Suprapubic skin (tissue), 4 donors: ENCODE results near the gene DCAF7. TPM values are rescaled to one million over a fixed set of nuclear protein-coding genes. Genes with fewer than 3 reads are reported as not detected.

Experiments
- DNase-seq, 2 donors: peaks; one replicate each; pipeline ENCODE4 v3.0.0-alpha.2; 2019; ENCODE audit warnings: low spot score in 2 of 2
- H3K27ac ChIP-seq: fragments of 200-600 bp; sonication (generic); one replicate; pipeline ENCODE4 v1.5.1; 2019
- H3K27me3 ChIP-seq: fragments of 200-600 bp; sonication (generic); one replicate; pipeline ENCODE4 v1.5.1; 2019
- H3K36me3 ChIP-seq: fragments of 200-600 bp; sonication (generic); one replicate; pipeline ENCODE4 v1.5.1; 2019
- H3K4me1 ChIP-seq: fragments of 200-600 bp; sonication (generic); one replicate; pipeline ENCODE4 v1.5.1; 2019
- H3K4me3 ChIP-seq: fragments of 200-600 bp; sonication (generic); one replicate; pipeline ENCODE4 v1.5.1; 2019; ENCODE audit warnings: mild to moderate bottlenecking
- H3K9me3 ChIP-seq: fragments of 200-600 bp; sonication (generic); one replicate; pipeline ENCODE4 v1.5.1; 2019
- CTCF ChIP-seq, 2 donors: fragments of 200-600 bp in 1 of 2; fragments of 450-650 bp in 1 of 2; sonication (generic) in 1 of 2; IDR thresholded peaks; one replicate each; pipeline ENCODE4 v1.5.1; 2016 to 2019; ENCODE audit warnings: antibody characterized with exemption in 2 of 2, mild to moderate bottlenecking in 1 of 2, moderate library complexity in 1 of 2
- EP300 ChIP-seq: sonication (generic); formaldehyde crosslinking; IDR thresholded peaks from one replicate; pipeline ENCODE4 v1.6.1; 2017; ENCODE audit warnings: antibody characterized with exemption
- POLR2A ChIP-seq, 2 donors: fragments of 450-650 bp; IDR thresholded peaks; one replicate each; pipeline ENCODE4 v1.6.1; 2017; ENCODE audit warnings: antibody characterized with exemption in 2 of 2, mild to moderate bottlenecking in 2 of 2, moderate library complexity in 2 of 2
- POLR2AphosphoS5 ChIP-seq, 3 donors: sonication (generic); formaldehyde crosslinking; IDR thresholded peaks; one replicate each; pipeline ENCODE4 v1.6.1; 2017; ENCODE audit warnings: antibody characterized with exemption in 3 of 3
- WGBS: methylation state at CpG from one replicate; pipeline ENCODE4 v1.1.5; 2018; 5-methylcytosine and 5-hydroxymethylcytosine counted together
- total RNA-seq, 4 donors: library from RNA; depleted of rRNA; stranded (reverse); fragments of >200 nt; gene quantifications; one replicate each; pipeline ENCODE4 v1.1.0, GENCODE V29; 2016

The DCAF7 gene
- total RNA-seq, result 10 to 100 TPM; 22.4 to 30.9 (median 27.4) TPM

DNA sequence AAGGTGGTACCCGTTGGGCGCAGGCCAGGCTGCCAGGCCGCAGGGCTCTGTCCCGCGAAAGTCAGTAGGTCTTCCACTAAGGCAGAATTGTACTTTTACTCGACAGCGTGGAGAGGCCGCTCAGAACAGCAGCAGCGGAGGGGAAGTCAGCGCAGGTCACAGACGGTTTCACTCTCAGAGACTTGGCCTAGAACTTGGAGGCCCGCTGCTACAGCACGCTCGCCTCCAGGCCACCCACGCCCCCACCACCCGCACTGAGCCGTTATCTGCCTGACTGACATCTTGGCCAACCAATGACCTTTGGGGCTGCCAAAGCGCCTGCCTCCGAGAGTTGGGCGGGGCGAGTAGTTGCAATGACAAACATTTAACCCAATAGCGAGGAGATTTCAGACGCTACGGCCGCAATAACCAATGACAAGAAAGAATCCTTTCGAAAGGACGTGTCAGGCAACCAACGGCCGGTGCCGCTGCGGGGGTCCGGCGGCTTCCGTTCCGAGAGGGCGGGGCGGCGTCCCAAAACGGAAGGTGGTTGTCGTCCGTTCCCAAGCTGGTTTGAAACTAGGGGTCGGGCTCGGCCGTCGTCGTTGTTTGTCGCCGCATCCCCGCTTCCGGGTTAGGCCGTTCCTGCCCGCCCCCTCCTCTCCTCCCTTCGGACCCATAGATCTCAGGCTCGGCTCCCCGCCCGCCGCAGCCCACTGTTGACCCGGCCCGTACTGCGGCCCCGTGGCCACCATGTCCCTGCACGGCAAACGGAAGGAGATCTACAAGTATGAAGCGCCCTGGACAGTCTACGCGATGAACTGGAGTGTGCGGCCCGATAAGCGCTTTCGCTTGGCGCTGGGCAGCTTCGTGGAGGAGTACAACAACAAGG, at the start of gene DCAF7:
Gene DCAF7, plus strand, starts transcription at position 532 of the 871 bp plus-strand sequence. Its CDS starts 201 bp downstream, at position 733.
- peak within 1 kb of the TSS; percentile 93 for H3K27ac ChIP-seq
- H3K27me3 ChIP-seq, result no peaks in the 10 kb centered on the region
- H3K9me3 ChIP-seq, result no peaks in the 10 kb centered on the region
- DNase-seq, result peak; percentile 99
- WGBS, result 1% methylated on average over 24 of the region's 72 CpGs
- H3K36me3 ChIP-seq, result no peaks in the 10 kb centered on the region
- TF ChIP-seq POLR2AphosphoS5 (IDR thresholded peaks at IDR 0.05), result peak in 2 of 3 donors; percentile 13 to 43
- TF ChIP-seq POLR2A (IDR thresholded peaks at IDR 0.05), result no peak
- peak within 1 kb of the TSS; percentile 97 for H3K4me3 ChIP-seq
- H3K4me1 ChIP-seq, result peaks cover 40% of the 10 kb centered on the region

- TF ChIP-seq EP300, result no peak
- no peak for TF ChIP-seq POLR2A (IDR thresholded peaks at IDR 0.05)
- no peak for TF ChIP-seq CTCF (IDR thresholded peaks at IDR 0.05)
- TF ChIP-seq POLR2AphosphoS5 (IDR thresholded peaks at IDR 0.05), result no peak
Observed at GRCh38 chr17:63500543-63501390, 49.5 kb upstream of the DCAF7 start.

DNA sequence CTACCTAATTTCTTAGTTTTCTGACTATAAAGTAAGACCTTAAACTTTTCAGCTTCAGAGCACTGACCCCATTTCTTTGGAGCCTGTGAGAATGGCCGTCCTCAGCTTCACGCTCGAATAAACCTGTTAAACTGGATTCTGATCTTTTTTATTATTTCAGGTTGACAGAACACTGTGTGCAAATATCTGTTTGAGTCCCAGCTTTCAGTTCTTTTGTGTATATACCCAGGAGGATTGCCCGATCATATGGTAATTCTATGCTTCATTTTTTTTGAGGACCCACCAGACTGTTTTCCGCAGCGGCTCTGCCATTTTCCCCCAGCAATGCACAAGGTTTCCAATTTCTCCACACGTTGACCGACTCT, 47.0 kb upstream of the DCAF7 start:
- no peak for DNase-seq
- no peaks in the 10 kb centered on the region for H3K9me3 ChIP-seq
- no peaks in the 10 kb centered on the region for H3K4me1 ChIP-seq
- H3K36me3 ChIP-seq, result no peaks in the 10 kb centered on the region
- no peak overlapping the region for H3K27ac ChIP-seq
- no peak for TF ChIP-seq POLR2A (IDR thresholded peaks at IDR 0.05)
- TF ChIP-seq CTCF (IDR thresholded peaks at IDR 0.05), result no peak
- TF ChIP-seq POLR2AphosphoS5 (IDR thresholded peaks at IDR 0.05), result no peak
- TF ChIP-seq EP300, result no peak
- H3K27me3 ChIP-seq, result peaks cover 33% of the 10 kb centered on the region
- 55% methylated on average over 8 of the region's 8 CpGs for WGBS
- no peak overlapping the region for H3K4me3 ChIP-seq

More at GRCh38 chr17:63500543-63501390, 49.5 kb upstream of the DCAF7 start:
- no peak overlapping the region for H3K27ac ChIP-seq
- H3K27me3 ChIP-seq, result peaks cover 17% of the 10 kb centered on the region
- no peaks in the 10 kb centered on the region for H3K4me1 ChIP-seq
- no peaks in the 10 kb centered on the region for H3K9me3 ChIP-seq
- DNase-seq, result no peak
- WGBS, result 56% methylated on average over 14 of the region's 14 CpGs
- no peak overlapping the region for H3K4me3 ChIP-seq
- H3K36me3 ChIP-seq, result no peaks in the 10 kb centered on the region

- DNase-seq, result no peak
- no peak for TF ChIP-seq POLR2A (IDR thresholded peaks at IDR 0.05)
- no peak for TF ChIP-seq POLR2AphosphoS5 (IDR thresholded peaks at IDR 0.05)
- TF ChIP-seq EP300, result no peak
- no peak for TF ChIP-seq CTCF (IDR thresholded peaks at IDR 0.05)
- H3K36me3 ChIP-seq, result no peaks in the 10 kb centered on the region
- H3K27me3 ChIP-seq, result peaks cover 33% of the 10 kb centered on the region
- H3K4me3 ChIP-seq, result no peak overlapping the region
- no peaks in the 10 kb centered on the region for H3K9me3 ChIP-seq
- no peaks in the 10 kb centered on the region for H3K4me1 ChIP-seq
- no peak overlapping the region for H3K27ac ChIP-seq
Observed at GRCh38 chr17:63504261-63504660, 46.0 kb upstream of the DCAF7 start.

- Histone ChIP-seq H3K4me1 (no peaks in the 10 kb centered on the region), H3K4me3 (no peak overlapping the region), H3K27ac (no peak overlapping the region), H3K27me3 (peaks cover 32% of the 10 kb centered on the region), H3K36me3 (no peaks in the 10 kb centered on the region), H3K9me3 (no peaks in the 10 kb centered on the region)
- WGBS, result 82% methylated on average over 9 of the region's 9 CpGs
- DNase-seq, result no peak
- TF ChIP-seq POLR2AphosphoS5 (IDR thresholded peaks at IDR 0.05), result no peak
- no peak for TF ChIP-seq CTCF (IDR thresholded peaks at IDR 0.05)
- TF ChIP-seq POLR2A (IDR thresholded peaks at IDR 0.05), result no peak
- no peak for TF ChIP-seq EP300
Observed at GRCh38 chr17:63505341-63505740, 44.9 kb upstream of the DCAF7 start.
